Hepatocyte (in vitro differentiated cells): ENCODE data around the gene SLC25A20.

Experiments used
- CTCF ChIP-seq: fragments of 200-600 bp; sonication (generic); IDR thresholded peaks from 2 replicates; pipeline ENCODE4 v1.5.1; 2016; ENCODE audit warnings: antibody characterized with exemption, mild to moderate bottlenecking; ENCODE audit not compliant: poor library complexity
- EZH2 ChIP-seq: fragments of 200-600 bp; sonication (generic); IDR thresholded peaks from 2 replicates; pipeline ENCODE4 v1.6.1; 2016; ENCODE audit warnings: antibody characterized with exemption, mild to moderate bottlenecking, borderline replicate concordance
- EZH2phosphoT487 ChIP-seq: fragments of 200-600 bp; sonication (generic); IDR thresholded peaks from one replicate; pipeline ENCODE4 v1.6.1; 2018; ENCODE audit warnings: antibody characterized with exemption, mild to moderate bottlenecking, low read depth, moderate library complexity; ENCODE audit not compliant: unreplicated experiment, severe bottlenecking

GRCh38 chr3:48938156-48938555 is 39.5 kb upstream of the SLC25A20 start:
- TF ChIP-seq CTCF (no peak), EZH2 (no peak), EZH2phosphoT487 (no peak)
